ENCODE data around the gene TSSK2.

DNA sequence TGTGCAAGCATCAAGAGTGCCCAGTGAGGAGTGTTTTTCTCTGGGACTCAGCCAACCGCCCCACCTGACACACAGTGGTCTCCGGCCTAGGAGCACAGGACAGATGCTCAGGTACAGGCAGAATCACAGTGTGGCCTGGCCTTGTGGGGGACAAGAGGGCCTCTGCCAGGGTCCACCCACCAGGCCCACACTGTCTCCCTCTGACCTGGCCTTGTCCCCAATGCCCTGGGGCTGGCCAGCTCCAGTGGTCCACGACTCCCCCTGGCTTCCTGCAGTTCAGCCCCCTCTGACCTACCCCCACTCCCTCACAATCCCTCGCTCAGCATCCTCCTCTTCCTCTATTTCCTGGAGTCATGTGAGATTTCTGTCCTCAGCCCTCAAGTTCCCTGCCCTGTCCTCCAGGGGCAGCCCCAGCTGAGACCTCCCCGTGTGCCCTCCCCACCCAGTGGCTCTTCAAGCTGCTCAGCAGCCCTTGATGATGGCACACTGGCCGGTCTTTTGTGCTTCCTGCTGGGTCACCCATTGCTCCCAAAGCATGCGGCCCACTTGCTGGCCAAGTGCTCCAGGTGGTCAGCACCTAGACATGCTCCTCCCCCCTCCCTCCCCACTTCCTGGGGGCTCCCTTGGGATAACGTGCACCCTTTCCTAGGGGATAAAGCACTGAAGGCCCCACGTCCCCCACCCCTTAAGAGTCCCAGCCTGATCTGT lies 1.7 kb downstream of the TSSK2 start:
- TF ChIP-seq, protein P1, sequence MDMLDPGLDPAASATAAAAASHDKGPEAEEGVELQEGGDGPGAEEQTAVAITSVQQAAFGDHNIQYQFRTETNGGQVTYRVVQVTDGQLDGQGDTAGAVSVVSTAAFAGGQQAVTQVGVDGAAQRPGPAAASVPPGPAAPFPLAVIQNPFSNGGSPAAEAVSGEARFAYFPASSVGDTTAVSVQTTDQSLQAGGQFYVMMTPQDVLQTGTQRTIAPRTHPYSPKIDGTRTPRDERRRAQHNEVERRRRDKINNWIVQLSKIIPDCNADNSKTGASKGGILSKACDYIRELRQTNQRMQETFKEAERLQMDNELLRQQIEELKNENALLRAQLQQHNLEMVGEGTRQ (IDR thresholded peaks at IDR 0.05; ENCODE audit: low read length): no peak
- TF ChIP-seq CTCF (IDR thresholded peaks at IDR 0.05; ENCODE audit: control extremely low read depth in 1 of 3, insufficient read depth in 1 of 3, low read depth in 1 of 3, low read length in 3 of 3): no peak
- no peak for TF ChIP-seq EP300 (IDR thresholded peaks at IDR 0.05; ENCODE audit: borderline replicate concordance in 1 of 2, low read depth in 2 of 2, low read length in 2 of 2)
- TF ChIP-seq PHF8 (conservative IDR thresholded peaks at IDR 0.05; ENCODE audit: low read depth, low read length): no peak
- TF ChIP-seq, protein P2, sequence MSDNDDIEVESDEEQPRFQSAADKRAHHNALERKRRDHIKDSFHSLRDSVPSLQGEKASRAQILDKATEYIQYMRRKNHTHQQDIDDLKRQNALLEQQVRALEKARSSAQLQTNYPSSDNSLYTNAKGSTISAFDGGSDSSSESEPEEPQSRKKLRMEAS (IDR thresholded peaks at IDR 0.05): no peak
- no peak for TF ChIP-seq BACH1 (IDR thresholded peaks at IDR 0.05; ENCODE audit: low read length)
- TF ChIP-seq ATF3 (IDR thresholded peaks at IDR 0.05; ENCODE audit: insufficient read depth, low read depth, low read length): no peak
- TF ChIP-seq EZH2 (IDR thresholded peaks at IDR 0.05; ENCODE audit: low read depth, low read length, severe bottlenecking): no peak
- TF ChIP-seq POLR2A (IDR thresholded peaks at IDR 0.05; ENCODE audit: control extremely low read depth in 1 of 2, low read depth in 2 of 2, low read length in 2 of 2): no peak
- TF ChIP-seq TBP (IDR thresholded peaks at IDR 0.05; ENCODE audit: low read depth, low read length): no peak
- TF ChIP-seq NRF1 (IDR thresholded peaks at IDR 0.05; ENCODE audit: low read depth, low read length): no peak
- TF ChIP-seq HDAC6 (IDR thresholded peaks at IDR 0.05; ENCODE audit: low read depth, low read length): no peak

Measured in H1 (cell line).